GM13976 (cell line): ENCODE measurements around the gene CAMSAP1.
"Not testable (repeated sequence)": the region's sequence is repeated elsewhere in the genome, so short reads cannot be mapped to it uniquely, and the experiment has no call there.

Experiments used
- DNase-seq: peaks from one replicate; pipeline ENCODE4 v3.0.0; 2012; ENCODE audit warnings: low spot score
- in situ Hi-C: fragments of 300-500 bp; cut with MboI; formaldehyde crosslinking; loops from one replicate; pipeline ENCODE4 v1.12.0; 2022; ENCODE audit warnings: low sequenced_read_pairs, mixed read lengths, inconsistent platforms; ENCODE audit not compliant: unreplicated experiment
- TF ChIP-seq, protein P1 (sequence below): IDR thresholded peaks from 2 replicates; pipeline ENCODE4 v1.5.1; 2012; ENCODE audit warnings: borderline replicate concordance, mild to moderate bottlenecking; ENCODE audit not compliant: insufficient read depth; ENCODE audit errors: extremely low read depth, missing control alignments, control extremely low read depth

CAMSAP1 gene, protein sequence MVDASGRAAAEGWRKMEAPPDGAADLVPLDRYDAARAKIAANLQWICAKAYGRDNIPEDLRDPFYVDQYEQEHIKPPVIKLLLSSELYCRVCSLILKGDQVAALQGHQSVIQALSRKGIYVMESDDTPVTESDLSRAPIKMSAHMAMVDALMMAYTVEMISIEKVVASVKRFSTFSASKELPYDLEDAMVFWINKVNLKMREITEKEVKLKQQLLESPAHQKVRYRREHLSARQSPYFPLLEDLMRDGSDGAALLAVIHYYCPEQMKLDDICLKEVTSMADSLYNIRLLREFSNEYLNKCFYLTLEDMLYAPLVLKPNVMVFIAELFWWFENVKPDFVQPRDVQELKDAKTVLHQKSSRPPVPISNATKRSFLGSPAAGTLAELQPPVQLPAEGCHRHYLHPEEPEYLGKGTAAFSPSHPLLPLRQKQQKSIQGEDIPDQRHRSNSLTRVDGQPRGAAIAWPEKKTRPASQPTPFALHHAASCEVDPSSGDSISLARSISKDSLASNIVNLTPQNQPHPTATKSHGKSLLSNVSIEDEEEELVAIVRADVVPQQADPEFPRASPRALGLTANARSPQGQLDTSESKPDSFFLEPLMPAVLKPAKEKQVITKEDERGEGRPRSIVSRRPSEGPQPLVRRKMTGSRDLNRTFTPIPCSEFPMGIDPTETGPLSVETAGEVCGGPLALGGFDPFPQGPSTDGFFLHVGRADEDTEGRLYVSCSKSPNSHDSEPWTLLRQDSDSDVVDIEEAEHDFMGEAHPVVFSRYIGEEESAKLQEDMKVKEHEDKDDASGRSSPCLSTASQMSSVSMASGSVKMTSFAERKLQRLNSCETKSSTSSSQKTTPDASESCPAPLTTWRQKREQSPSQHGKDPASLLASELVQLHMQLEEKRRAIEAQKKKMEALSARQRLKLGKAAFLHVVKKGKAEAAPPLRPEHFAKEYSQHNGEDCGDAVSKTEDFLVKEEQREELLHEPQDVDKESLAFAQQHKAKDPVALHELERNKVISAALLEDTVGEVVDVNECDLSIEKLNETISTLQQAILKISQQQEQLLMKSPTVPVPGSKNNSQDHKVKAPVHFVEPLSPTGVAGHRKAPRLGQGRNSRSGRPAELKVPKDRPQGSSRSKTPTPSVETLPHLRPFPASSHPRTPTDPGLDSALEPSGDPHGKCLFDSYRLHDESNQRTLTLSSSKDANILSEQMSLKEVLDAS (N-terminal part only)

GRCh38 chr9:135907431-135908092, at the start of gene CAMSAP1:
Gene CAMSAP1, minus strand, starts transcription at chr9:135907546. Its CDS starts 387 bp downstream, at chr9:135907159.
- TF ChIP-seq, protein P1, sequence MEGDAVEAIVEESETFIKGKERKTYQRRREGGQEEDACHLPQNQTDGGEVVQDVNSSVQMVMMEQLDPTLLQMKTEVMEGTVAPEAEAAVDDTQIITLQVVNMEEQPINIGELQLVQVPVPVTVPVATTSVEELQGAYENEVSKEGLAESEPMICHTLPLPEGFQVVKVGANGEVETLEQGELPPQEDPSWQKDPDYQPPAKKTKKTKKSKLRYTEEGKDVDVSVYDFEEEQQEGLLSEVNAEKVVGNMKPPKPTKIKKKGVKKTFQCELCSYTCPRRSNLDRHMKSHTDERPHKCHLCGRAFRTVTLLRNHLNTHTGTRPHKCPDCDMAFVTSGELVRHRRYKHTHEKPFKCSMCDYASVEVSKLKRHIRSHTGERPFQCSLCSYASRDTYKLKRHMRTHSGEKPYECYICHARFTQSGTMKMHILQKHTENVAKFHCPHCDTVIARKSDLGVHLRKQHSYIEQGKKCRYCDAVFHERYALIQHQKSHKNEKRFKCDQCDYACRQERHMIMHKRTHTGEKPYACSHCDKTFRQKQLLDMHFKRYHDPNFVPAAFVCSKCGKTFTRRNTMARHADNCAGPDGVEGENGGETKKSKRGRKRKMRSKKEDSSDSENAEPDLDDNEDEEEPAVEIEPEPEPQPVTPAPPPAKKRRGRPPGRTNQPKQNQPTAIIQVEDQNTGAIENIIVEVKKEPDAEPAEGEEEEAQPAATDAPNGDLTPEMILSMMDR: no peak
- DNase-seq: peak; percentile 97
- in situ Hi-C loops: no loop called here

GRCh38 chr9:135956802-135957174, 49.4 kb upstream of the CAMSAP1 start:
- no peak for DNase-seq
- TF ChIP-seq, protein P1: no peak
- in situ Hi-C loops: no loop called here

- DNase-seq: no peak
- in situ Hi-C loops: no loop called here
- TF ChIP-seq, protein P1: no peak
Observed at GRCh38 chr9:135955934-135956801, 48.8 kb upstream of the CAMSAP1 start.

DNA sequence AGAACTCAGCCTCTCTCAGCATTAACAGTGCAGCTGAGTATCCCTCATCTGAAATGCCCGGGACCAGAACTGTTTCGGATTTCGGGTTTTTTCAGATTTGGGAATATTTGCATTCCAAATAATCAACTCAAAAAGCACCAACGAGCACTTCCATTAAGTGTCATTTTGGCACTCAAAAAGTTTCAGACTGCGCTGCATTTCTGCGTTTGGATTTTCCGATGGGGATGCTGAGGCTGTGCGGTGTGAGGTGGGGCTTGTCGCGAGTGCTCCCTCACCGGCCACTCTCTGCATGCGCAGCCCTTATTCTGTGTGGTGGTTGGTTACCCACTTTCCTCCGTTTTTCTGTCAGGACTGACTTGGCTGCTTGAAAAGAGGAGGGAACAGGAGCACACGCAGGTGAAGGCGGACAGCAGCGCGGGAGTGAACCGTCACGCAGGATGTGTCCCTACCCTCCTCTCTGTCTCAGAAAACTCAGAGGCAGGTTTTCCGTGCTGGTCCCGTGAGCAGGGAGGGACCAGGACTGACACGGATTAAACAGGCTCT, 45.4 kb upstream of the CAMSAP1 start:
- DNase-seq: no peak
- in situ Hi-C loops: no loop called here
- TF ChIP-seq, protein P1: no peak

DNA sequence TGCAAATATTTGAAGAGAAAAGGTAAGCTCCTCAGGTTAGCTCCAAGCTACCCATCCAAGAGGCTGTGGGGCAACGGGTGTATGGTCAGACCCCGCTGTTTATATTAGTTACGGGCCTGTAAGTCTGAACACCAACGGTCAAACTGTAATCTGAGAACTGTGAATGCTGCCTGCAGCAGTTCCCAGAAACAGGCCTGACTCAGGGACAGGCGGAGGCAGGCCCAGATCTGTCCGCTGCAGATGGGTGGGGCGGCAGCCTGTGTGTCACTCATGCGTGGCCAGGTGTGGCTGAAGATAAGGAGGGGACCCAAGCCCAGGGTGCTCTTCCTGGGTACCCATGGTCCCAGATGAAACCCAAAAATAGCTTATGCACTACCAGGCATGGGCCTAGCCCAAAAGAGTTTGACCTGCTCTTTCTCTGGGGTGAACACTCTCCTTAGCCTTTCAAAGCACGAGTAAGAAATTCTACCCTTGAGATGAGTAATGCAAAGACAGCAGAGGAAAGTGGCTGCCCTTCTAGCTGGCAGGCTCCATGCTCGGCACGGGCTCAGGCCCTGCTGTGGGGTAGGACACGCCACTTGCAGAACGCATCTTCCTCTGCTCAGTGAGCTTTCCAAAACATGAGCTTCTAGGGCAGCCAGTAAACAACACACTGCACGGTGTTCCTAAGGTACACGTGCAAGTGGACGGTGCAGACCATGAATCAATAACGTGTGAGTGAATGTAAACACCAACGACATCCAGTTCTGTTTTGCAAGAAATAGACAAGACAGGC, 44.7 kb upstream of the CAMSAP1 start:
- no peak for DNase-seq
- TF ChIP-seq, protein P1: no peak
- in situ Hi-C loops: no loop called here

DNA sequence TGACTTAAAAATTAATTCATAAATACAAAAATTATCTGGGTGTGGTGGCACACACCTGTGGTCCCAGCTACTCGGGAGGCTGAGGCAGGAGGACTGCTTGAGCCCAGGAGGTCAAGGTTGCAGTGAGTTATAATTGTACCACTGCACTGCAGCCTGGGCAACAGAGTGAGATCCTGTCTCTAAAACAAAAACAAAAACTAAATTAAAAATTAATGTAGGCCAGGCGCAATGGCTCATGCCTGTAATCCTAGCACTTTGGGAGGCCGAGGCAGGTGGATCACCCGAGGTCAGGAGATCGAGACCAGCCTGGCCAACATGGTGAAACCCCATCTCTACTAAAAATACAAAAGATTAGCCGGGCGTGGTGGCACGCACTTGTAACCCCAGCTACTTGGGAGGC, 44.0 kb upstream of the CAMSAP1 start:
- in situ Hi-C loops, DNase-seq: not testable (repeated sequence)

DNA sequence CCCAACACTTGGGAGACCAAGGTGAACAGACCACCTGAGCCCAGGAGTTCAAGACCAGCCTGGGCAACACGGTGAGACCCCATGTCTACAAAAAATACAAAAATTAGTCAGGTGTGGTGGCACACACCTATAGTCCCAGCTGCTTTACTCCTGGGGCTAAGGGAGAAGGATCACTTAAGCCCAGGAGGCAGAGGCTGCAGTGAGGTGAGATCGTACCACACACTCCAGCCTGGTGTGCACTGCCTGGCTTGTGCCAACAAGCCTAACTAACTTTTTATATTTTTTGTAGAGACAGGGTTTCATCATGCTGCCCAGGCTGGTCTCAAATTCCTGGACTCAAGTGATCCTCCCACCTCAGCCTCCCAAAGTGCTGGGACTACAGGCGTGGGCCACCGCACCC, 43.5 kb upstream of the CAMSAP1 start:
- in situ Hi-C loops: not testable (repeated sequence)

More for the DNA sequence above, 43.5 kb upstream of the CAMSAP1 start:
- DNase-seq: not testable (repeated sequence)
